IMR-90 (cell line): Measurements from ENCODE around the gene ZNF23. TPM values are rescaled to one million over a fixed set of nuclear protein-coding genes. Genes with fewer than 3 reads are reported as not detected.
"Not testable (repeated sequence)": the region's sequence is repeated elsewhere in the genome, so short reads cannot be mapped to it uniquely, and the experiment has no call there.

Source experiments
- ATAC-seq: fragments of 200-7000 bp; cut with Tn5 transposase; 2 replicates; pipeline ENCODE4 v1.9.1; 2020; ENCODE audit warnings: low read depth, mild to moderate bottlenecking, moderate library complexity
- BruUV-seq: library from RNA; stranded (reverse); fragments of 400-500 nt; replicated peaks from 2 replicates; lab custom pipeline; 2021; lab: Mats Ljungman, UMichigan
- CTCF ChIA-PET: fragments of 300-600 bp; formaldehyde crosslinking; extraction: SDS; loops from one replicate; lab custom pipeline; 2021; ENCODE audit warnings: antibody characterized with exemption; lab: Yijun Ruan, JAX
- POLR2A ChIA-PET: fragments of 300-600 bp; sonication (Branson Sonifier 250); formaldehyde crosslinking; loops from one replicate; lab custom pipeline; 2022; ENCODE audit warnings: antibody characterized with exemption; ENCODE audit not compliant: unreplicated experiment; lab: Charles Lee
- DNase-seq: peaks from one replicate; pipeline ENCODE4 v3.0.0; 2013
- H2AFZ ChIP-seq: replicated peaks from 2 replicates; pipeline ENCODE3; 2013; ENCODE audit warnings: low read length, mild to moderate bottlenecking; ENCODE audit not compliant: poor library complexity
- H2AK5ac ChIP-seq: 2 replicates; pipeline ENCODE4 v1.6.1; 2013; ENCODE audit warnings: low read depth, low read length, inconsistent platforms
- H2AK9ac ChIP-seq: replicated peaks from 2 replicates; pipeline ENCODE3; 2013; ENCODE audit warnings: mild to moderate bottlenecking, low read depth, low read length, moderate library complexity; ENCODE audit not compliant: poor library complexity
- H2BK120ac ChIP-seq: 2 replicates; pipeline ENCODE4 v1.6.1; 2013; ENCODE audit warnings: low read depth, low read length, inconsistent platforms
- H2BK15ac ChIP-seq: 3 replicates; pipeline ENCODE4 v1.6.1; 2013; ENCODE audit warnings: low read depth, low read length, inconsistent platforms
- H2BK20ac ChIP-seq: 2 replicates; pipeline ENCODE4 v1.6.1; 2013; ENCODE audit warnings: low read depth, mild to moderate bottlenecking, inconsistent platforms, low read length, moderate library complexity
- H2BK5ac ChIP-seq: 2 replicates; pipeline ENCODE4 v1.6.1; 2013; ENCODE audit warnings: mild to moderate bottlenecking, low read depth, low read length, inconsistent platforms; ENCODE audit not compliant: poor library complexity, severe bottlenecking
- H3K14ac ChIP-seq: replicated peaks from 2 replicates; pipeline ENCODE4 v1.6.1; 2013; ENCODE audit warnings: low read depth, low read length, inconsistent platforms
- H3K18ac ChIP-seq: 2 replicates; pipeline ENCODE4 v1.6.1; 2013; ENCODE audit warnings: low read depth, low read length, control low read depth
- H3K23ac ChIP-seq: 2 replicates; pipeline ENCODE4 v1.6.1; 2013; ENCODE audit warnings: low read depth, low read length, inconsistent platforms
- H3K27ac ChIP-seq: 2 replicates; pipeline ENCODE4 v1.5.1; 2013; ENCODE audit warnings: mild to moderate bottlenecking, control low read depth, low read length; ENCODE audit not compliant: insufficient read depth
- H3K27me3 ChIP-seq: 2 replicates; pipeline ENCODE4 v1.6.1; 2013; ENCODE audit warnings: low read length; ENCODE audit not compliant: control insufficient read depth, insufficient read depth
- H3K36me3 ChIP-seq: 2 replicates; pipeline ENCODE4 v1.6.1; 2013; ENCODE audit warnings: low read length, mixed read lengths; ENCODE audit not compliant: control insufficient read depth, insufficient read depth
- H3K4ac ChIP-seq: 2 replicates; pipeline ENCODE4 v1.6.1; 2013; ENCODE audit warnings: low read depth, low read length, inconsistent platforms
- H3K4me1 ChIP-seq: 2 replicates; pipeline ENCODE4 v1.6.1; 2013; ENCODE audit warnings: low read length, mixed read lengths; ENCODE audit not compliant: control insufficient read depth, insufficient read depth
- H3K4me2 ChIP-seq: 2 replicates; pipeline ENCODE4 v1.6.1; 2013; ENCODE audit warnings: low read depth, mild to moderate bottlenecking, control low read depth, low read length, moderate library complexity
- H3K4me3 ChIP-seq: 2 replicates; pipeline ENCODE4 v1.5.1; 2013; ENCODE audit warnings: low read depth, mild to moderate bottlenecking, control low read depth, low read length, moderate library complexity; ENCODE audit not compliant: insufficient read depth
- H3K56ac ChIP-seq: 2 replicates; pipeline ENCODE4 v1.6.1; 2013; ENCODE audit warnings: low read length, inconsistent platforms; ENCODE audit not compliant: insufficient read depth; ENCODE audit errors: extremely low read depth
- H3K79me1 ChIP-seq, 2 experiments: 2 replicates each; pipeline ENCODE4 v1.6.1; 2013; ENCODE audit warnings: low read length in 2 of 2, inconsistent platforms in 1 of 2, low read depth in 1 of 2
- H3K9ac ChIP-seq: 2 replicates; pipeline ENCODE4 v1.6.1; 2013; ENCODE audit warnings: low read depth, low read length, control low read depth
- H3K9me1 ChIP-seq: 2 replicates; pipeline ENCODE4 v1.6.1; 2013; ENCODE audit warnings: low read length, inconsistent platforms; ENCODE audit not compliant: insufficient read depth
- H3K9me3 ChIP-seq: 2 replicates; pipeline ENCODE4 v1.6.1; 2013; ENCODE audit warnings: low read length; ENCODE audit not compliant: control insufficient read depth, insufficient read depth
- H4K20me1 ChIP-seq: 2 replicates; pipeline ENCODE4 v1.6.1; 2013; ENCODE audit warnings: low read length, inconsistent platforms; ENCODE audit not compliant: insufficient read depth
- H4K5ac ChIP-seq: 2 replicates; pipeline ENCODE4 v1.6.1; 2013; ENCODE audit warnings: mild to moderate bottlenecking, low read depth, low read length, control low read depth
- H4K8ac ChIP-seq, 2 experiments: 2 replicates each; pipeline ENCODE4 v1.6.1; 2013; ENCODE audit warnings: low read depth in 2 of 2, low read length in 2 of 2, control low read depth in 1 of 2, inconsistent platforms in 1 of 2
- H4K91ac ChIP-seq: 2 replicates; pipeline ENCODE4 v1.6.1; 2013; ENCODE audit warnings: low read depth, low read length, inconsistent platforms; ENCODE audit not compliant: insufficient read depth
- CEBPB ChIP-seq: IDR thresholded peaks from 2 replicates; pipeline ENCODE4 v1.6.1; 2012; ENCODE audit warnings: low read depth, low read length, improper control_type of control experiment
- RFX5 ChIP-seq: IDR thresholded peaks from 2 replicates; pipeline ENCODE4 v1.8.0; 2012; ENCODE audit warnings: low read depth, mild to moderate bottlenecking, low read length, moderate library complexity
- SMC3 ChIP-seq: fragments of 150-350 bp; IDR thresholded peaks from 2 replicates; pipeline ENCODE4 v1.6.1; 2016; ENCODE audit warnings: low read depth, mild to moderate bottlenecking, antibody characterized with exemption, low read length, moderate library complexity
- WGBS, 2 experiments: methylation state at CpG; one replicate each; pipeline versions ENCODE4 v1.1.5 to v1.1.7; 2013; ENCODE audit warnings: missing lambda C conversion rate in 2 of 2; ENCODE audit not compliant: insufficient read length in 1 of 2; ENCODE audit errors: extremely low coverage in 2 of 2; 5-methylcytosine and 5-hydroxymethylcytosine counted together
- dilution Hi-C: fragments of 300-500 bp; cut with HindIII; formaldehyde crosslinking; loops from one replicate; pipeline ENCODE4 v1.14.3; 2018; ENCODE audit warnings: low sequenced_read_pairs; ENCODE audit not compliant: unreplicated experiment
- in situ Hi-C: fragments of 300-500 bp; cut with MboI; formaldehyde crosslinking; loops from 3 replicates; pipeline ENCODE4 v1.14.3; 2019; ENCODE audit warnings: low sequenced_read_pairs, inconsistent platforms, mixed read lengths
- intact Hi-C: fragments of 100-400 bp; cut with micrococcal nuclease; formaldehyde crosslinking; loops from 2 replicates; pipeline ENCODE4 v1.10.0; 2022
- polyA plus RNA-seq, 3 experiments: library from polyadenylated mRNA; depleted of rRNA; stranded (reverse); fragments of >200 nt; gene quantifications; 2 replicates each; pipeline ENCODE4 v1.2.3, GENCODE V29; 2012; ENCODE audit warnings: low replicate concordance in 1 of 3
- total RNA-seq: library from RNA; depleted of rRNA; stranded (reverse); fragments of >200 nt; gene quantifications from 2 replicates; pipeline ENCODE4 v1.2.3, GENCODE V29; 2012
- TF ChIP-seq, protein P1 (sequence below): conservative IDR thresholded peaks from 2 replicates; pipeline ENCODE4 v1.5.1; 2012; ENCODE audit warnings: mild to moderate bottlenecking, low read depth, low read length, improper control_type of control experiment
- TF ChIP-seq, protein P2 (sequence below): fragments of 150-350 bp; IDR thresholded peaks from 2 replicates; pipeline ENCODE4 v1.6.1; 2017; ENCODE audit warnings: mild to moderate bottlenecking, antibody characterized with exemption, low read length, low read depth

Gene ZNF23
- total and polyA plus RNA-seq, 2 of the 4 experiments (the other 2 are of a cell fraction) = 7.5 to 8.8 TPM

GRCh38 chr16:71504901-71505300 lies 42.9 kb upstream of the ZNF23 start:
- ATAC-seq (no peak), DNase-seq (no peak)
- BruUV-seq = no TSS peak
- H3K27me3 ChIP-seq = no peaks in the 10 kb centered on the region; the same call in 1 of the 2 replicates
- no peak overlapping the region for H3K4me3 ChIP-seq
- in situ Hi-C loops (loop anchor here (5.0 kb wide), 1 partner anchor 93 kb away; no protein-coding TSS in a partner anchor), dilution Hi-C loops (no loop called here), intact Hi-C loops (no loop called here)
- H3K4ac ChIP-seq = no peak overlapping the region
- no peak overlapping the region for H2BK20ac ChIP-seq
- no peak overlapping the region for H2BK120ac ChIP-seq
- H2AK9ac ChIP-seq = no peak overlapping the region
- H4K91ac ChIP-seq = no peak overlapping the region
- no peak overlapping the region for H3K18ac ChIP-seq
- no peak overlapping the region for H3K4me2 ChIP-seq
- no peak overlapping the region for H3K27ac ChIP-seq
- H3K79me1 ChIP-seq = no peaks in the 10 kb centered on the region
- no peak overlapping the region for H4K5ac ChIP-seq
- no peaks in the 10 kb centered on the region for H3K4me1 ChIP-seq
- no peak overlapping the region for H2BK15ac ChIP-seq
- no peak overlapping the region for H2AFZ ChIP-seq
- no peak overlapping the region for H3K14ac ChIP-seq
- WGBS, 2 experiments = 50% methylated on average over 2 of the region's 5 CpGs; no CpG with 5 or more reads in 1 of the 2 experiments
- CTCF ChIA-PET = no interaction called here
- H3K9me3 ChIP-seq = no peaks in the 10 kb centered on the region
- no peak overlapping the region for H3K56ac ChIP-seq
- no peak overlapping the region for H3K23ac ChIP-seq
- no peak overlapping the region for H4K8ac ChIP-seq
- POLR2A ChIA-PET = no interaction called here
- TF ChIP-seq RFX5 (no peak), SMC3 (no peak), CEBPB (no peak)
- TF ChIP-seq, protein P1, sequence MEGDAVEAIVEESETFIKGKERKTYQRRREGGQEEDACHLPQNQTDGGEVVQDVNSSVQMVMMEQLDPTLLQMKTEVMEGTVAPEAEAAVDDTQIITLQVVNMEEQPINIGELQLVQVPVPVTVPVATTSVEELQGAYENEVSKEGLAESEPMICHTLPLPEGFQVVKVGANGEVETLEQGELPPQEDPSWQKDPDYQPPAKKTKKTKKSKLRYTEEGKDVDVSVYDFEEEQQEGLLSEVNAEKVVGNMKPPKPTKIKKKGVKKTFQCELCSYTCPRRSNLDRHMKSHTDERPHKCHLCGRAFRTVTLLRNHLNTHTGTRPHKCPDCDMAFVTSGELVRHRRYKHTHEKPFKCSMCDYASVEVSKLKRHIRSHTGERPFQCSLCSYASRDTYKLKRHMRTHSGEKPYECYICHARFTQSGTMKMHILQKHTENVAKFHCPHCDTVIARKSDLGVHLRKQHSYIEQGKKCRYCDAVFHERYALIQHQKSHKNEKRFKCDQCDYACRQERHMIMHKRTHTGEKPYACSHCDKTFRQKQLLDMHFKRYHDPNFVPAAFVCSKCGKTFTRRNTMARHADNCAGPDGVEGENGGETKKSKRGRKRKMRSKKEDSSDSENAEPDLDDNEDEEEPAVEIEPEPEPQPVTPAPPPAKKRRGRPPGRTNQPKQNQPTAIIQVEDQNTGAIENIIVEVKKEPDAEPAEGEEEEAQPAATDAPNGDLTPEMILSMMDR = no peak
- TF ChIP-seq, protein P2, sequence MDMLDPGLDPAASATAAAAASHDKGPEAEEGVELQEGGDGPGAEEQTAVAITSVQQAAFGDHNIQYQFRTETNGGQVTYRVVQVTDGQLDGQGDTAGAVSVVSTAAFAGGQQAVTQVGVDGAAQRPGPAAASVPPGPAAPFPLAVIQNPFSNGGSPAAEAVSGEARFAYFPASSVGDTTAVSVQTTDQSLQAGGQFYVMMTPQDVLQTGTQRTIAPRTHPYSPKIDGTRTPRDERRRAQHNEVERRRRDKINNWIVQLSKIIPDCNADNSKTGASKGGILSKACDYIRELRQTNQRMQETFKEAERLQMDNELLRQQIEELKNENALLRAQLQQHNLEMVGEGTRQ = no peak
- no peaks in the 10 kb centered on the region for H3K36me3 ChIP-seq
- no peak overlapping the region for H3K9ac ChIP-seq
- H3K9me1 ChIP-seq = no peaks in the 10 kb centered on the region
- H2AK5ac ChIP-seq = no peak overlapping the region
- no peaks in the 10 kb centered on the region for H4K20me1 ChIP-seq
- H2BK5ac ChIP-seq = no peak overlapping the region

- H4K91ac ChIP-seq, H4K5ac ChIP-seq, H3K27ac ChIP-seq, H3K56ac ChIP-seq, H3K27me3 ChIP-seq, H2BK120ac ChIP-seq, H3K18ac ChIP-seq, ATAC-seq, H3K23ac ChIP-seq, CTCF ChIA-PET, H3K79me1 ChIP-seq, H3K4me2 ChIP-seq, H2BK20ac ChIP-seq, H2AK5ac ChIP-seq, H2AFZ ChIP-seq, H3K14ac ChIP-seq, intact Hi-C loops, DNase-seq, H3K9ac ChIP-seq, BruUV-seq, H3K9me1 ChIP-seq, H4K8ac ChIP-seq, H2BK15ac ChIP-seq, H3K36me3 ChIP-seq, H3K4me1 ChIP-seq, H3K4me3 ChIP-seq, H3K9me3 ChIP-seq, H2BK5ac ChIP-seq, dilution Hi-C loops, H3K4ac ChIP-seq, H2AK9ac ChIP-seq, H4K20me1 ChIP-seq, POLR2A ChIA-PET: not testable (repeated sequence)
- 37% methylated on average over 2 of the region's 7 CpGs; no CpG with 5 or more reads in 1 of the 2 experiments for WGBS, 2 experiments
- in situ Hi-C loops = loop anchor here (5.0 kb wide), 1 partner anchor 92 kb away; no protein-coding TSS in a partner anchor
These were observed 42.0 kb upstream of the ZNF23 start for GRCh38 chr16:71504051-71504450.
